Testis (tissue), 3 donors: ENCODE results near the gene MSRB3. TPM values are rescaled to one million over a fixed set of nuclear protein-coding genes. Genes with fewer than 3 reads are reported as not detected.

ENCODE experiments used
- DNase-seq: peaks from one replicate; pipeline ENCODE4 v3.0.0-alpha.2; 2019
- H3K27ac ChIP-seq, 2 donors: fragments of 200-600 bp; sonication (generic); one replicate each; pipeline ENCODE4 v1.5.1; 2019
- H3K27me3 ChIP-seq: fragments of 200-600 bp; sonication (generic); one replicate; pipeline ENCODE4 v1.5.1; 2019
- H3K36me3 ChIP-seq: fragments of 200-600 bp; sonication (generic); one replicate; pipeline ENCODE4 v1.5.1; 2017; ENCODE audit warnings: low read depth; ENCODE audit errors: missing control alignments
- H3K4me1 ChIP-seq: fragments of 200-600 bp; sonication (generic); one replicate; pipeline ENCODE4 v1.5.1; 2019
- H3K4me3 ChIP-seq, 2 donors: fragments of 200-600 bp; sonication (generic); one replicate each; pipeline ENCODE4 v1.5.1; 2017 to 2019
- H3K9me3 ChIP-seq: fragments of 200-600 bp; sonication (generic); one replicate; pipeline ENCODE4 v1.5.1; 2017
- POLR2A ChIP-seq: fragments of 450-650 bp; IDR thresholded peaks from one replicate; pipeline ENCODE4 v1.6.1; 2017; ENCODE audit warnings: antibody characterized with exemption, mild to moderate bottlenecking, moderate library complexity
- WGBS, 2 donors: methylation state at CpG; one replicate each; pipeline ENCODE4 v1.1.5; 2018; 5-methylcytosine and 5-hydroxymethylcytosine counted together
- intact Hi-C: fragments of 100-400 bp; cut with DNase I; formaldehyde crosslinking; loops from one replicate; pipeline ENCODE4 v1.15.1; 2023; ENCODE audit warnings: low total_unique reads
- polyA plus RNA-seq: library from polyadenylated mRNA; stranded (reverse); fragments of 350-450 nt; fragmentation: Illumina TruSeq; extraction: RNeasy Lipid Tissue Mini Kit (QIAGEN cat#74804); gene quantifications from one replicate; pipeline ENCODE4 v1.2.3, GENCODE V29; 2014; ENCODE audit warnings: low read depth, low replicate concordance; ENCODE audit not compliant: insufficient read depth
- total RNA-seq, 2 donors: library from RNA; depleted of rRNA; stranded (reverse); fragments of >200 nt; gene quantifications; one replicate each; pipeline ENCODE4 v1.2.3, GENCODE V29; 2016
- TF ChIP-seq, protein P1 (sequence below), 3 experiments: fragments of 450-650 bp in 2 of 3; fragments of 200-600 bp in 1 of 3; sonication (generic) in 1 of 3; IDR thresholded peaks; one replicate each; pipeline ENCODE4 v1.5.1; 2016 to 2019; ENCODE audit warnings: antibody characterized with exemption in 3 of 3, mild to moderate bottlenecking in 2 of 3, moderate library complexity in 1 of 3

Gene MSRB3
- total and polyA plus RNA-seq, 3 donors from 2014 or later: 15.1 to 20.0 (median 17.2) TPM

DNA sequence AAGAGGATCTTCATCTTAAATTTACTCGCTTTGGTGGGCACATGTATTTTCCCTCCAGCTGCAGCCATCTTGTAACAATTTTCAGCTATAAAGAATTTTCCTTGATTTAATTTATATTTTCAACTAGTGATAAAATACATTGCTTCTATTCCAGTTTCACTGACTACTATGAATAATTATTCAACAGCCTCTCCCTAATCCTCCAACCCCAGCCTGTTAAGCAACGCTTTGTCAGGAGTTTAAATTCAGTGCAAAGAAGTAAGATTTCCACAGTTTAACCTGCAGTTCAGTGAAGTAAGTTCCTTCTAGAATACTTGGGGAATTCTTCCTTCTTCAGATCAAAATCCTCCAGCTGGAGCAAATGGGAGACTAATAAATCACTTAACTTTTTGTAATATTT, 180.2 kb downstream of the MSRB3 start:
- intact Hi-C loops: no loop called here
- H3K27ac ChIP-seq: no peak overlapping the region
- H3K9me3 ChIP-seq: no peaks in the 10 kb centered on the region
- 90 to 94% methylated on average over 2 of the region's 2 CpGs for WGBS, 2 donors
- no peak for TF ChIP-seq POLR2A
- TF ChIP-seq, protein P1, sequence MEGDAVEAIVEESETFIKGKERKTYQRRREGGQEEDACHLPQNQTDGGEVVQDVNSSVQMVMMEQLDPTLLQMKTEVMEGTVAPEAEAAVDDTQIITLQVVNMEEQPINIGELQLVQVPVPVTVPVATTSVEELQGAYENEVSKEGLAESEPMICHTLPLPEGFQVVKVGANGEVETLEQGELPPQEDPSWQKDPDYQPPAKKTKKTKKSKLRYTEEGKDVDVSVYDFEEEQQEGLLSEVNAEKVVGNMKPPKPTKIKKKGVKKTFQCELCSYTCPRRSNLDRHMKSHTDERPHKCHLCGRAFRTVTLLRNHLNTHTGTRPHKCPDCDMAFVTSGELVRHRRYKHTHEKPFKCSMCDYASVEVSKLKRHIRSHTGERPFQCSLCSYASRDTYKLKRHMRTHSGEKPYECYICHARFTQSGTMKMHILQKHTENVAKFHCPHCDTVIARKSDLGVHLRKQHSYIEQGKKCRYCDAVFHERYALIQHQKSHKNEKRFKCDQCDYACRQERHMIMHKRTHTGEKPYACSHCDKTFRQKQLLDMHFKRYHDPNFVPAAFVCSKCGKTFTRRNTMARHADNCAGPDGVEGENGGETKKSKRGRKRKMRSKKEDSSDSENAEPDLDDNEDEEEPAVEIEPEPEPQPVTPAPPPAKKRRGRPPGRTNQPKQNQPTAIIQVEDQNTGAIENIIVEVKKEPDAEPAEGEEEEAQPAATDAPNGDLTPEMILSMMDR (IDR thresholded peaks at IDR 0.05): no peak
- DNase-seq: no peak
- no peak overlapping the region for H3K4me3 ChIP-seq
- H3K36me3 ChIP-seq: no peaks in the 10 kb centered on the region
- no peaks in the 10 kb centered on the region for H3K4me1 ChIP-seq
- no peaks in the 10 kb centered on the region for H3K27me3 ChIP-seq

DNA sequence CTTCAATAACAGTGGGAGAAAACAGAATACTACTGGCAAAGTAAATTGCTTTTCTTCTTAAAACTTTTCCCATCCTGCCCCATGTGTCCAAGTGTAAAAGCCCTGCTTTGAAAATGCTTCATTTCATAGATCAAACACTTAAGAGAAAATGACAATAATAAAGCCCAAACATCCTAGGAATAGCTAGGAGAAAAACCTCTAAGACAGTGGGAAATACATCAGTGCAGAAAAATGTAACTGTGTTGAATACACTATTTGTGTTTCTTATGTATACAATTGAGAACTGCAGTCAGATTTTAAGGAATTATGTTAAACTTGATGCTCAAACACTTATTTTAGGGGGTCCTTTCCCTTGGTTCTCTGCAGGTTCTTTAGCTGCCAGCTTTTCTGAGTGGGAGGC, 181.1 kb downstream of the MSRB3 start:
- H3K9me3 ChIP-seq: no peaks in the 10 kb centered on the region
- H3K27ac ChIP-seq: no peak overlapping the region
- no peak for DNase-seq
- H3K27me3 ChIP-seq: no peaks in the 10 kb centered on the region
- H3K36me3 ChIP-seq: no peaks in the 10 kb centered on the region
- TF ChIP-seq POLR2A: no peak
- intact Hi-C loops: no loop called here
- no peaks in the 10 kb centered on the region for H3K4me1 ChIP-seq
- H3K4me3 ChIP-seq: no peak overlapping the region

DNA sequence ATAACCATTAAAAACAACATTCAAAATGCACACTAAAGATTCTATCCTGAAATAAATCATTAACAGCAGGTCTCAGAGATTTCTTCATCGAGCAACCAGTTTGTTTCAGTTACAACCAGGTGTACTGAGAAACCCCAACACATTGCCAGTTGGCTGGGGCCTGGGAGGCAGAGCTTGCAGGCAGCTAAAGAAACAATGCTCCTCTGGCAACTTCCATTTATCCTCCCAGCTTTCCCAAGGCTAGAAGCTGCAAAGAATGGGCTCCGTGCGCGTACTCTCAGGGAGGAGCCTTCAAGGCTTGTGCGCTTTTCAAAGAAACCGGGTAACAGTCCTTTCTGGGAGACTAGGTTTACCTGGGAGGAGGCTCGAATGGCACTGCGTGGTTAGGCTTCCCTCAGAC, 181.6 kb downstream of the MSRB3 start:
- Histone ChIP-seq H3K9me3 (no peaks in the 10 kb centered on the region), H3K36me3 (no peaks in the 10 kb centered on the region), H3K4me3 (no peak overlapping the region), H3K27me3 (no peaks in the 10 kb centered on the region), H3K27ac (no peak overlapping the region), H3K4me1 (no peaks in the 10 kb centered on the region)
- intact Hi-C loops: no loop called here
- no peak for DNase-seq
- TF ChIP-seq, protein P1 (IDR thresholded peaks at IDR 0.05): no peak
- no peak for TF ChIP-seq POLR2A
- 81 to 92% methylated on average over 5 to 8 of the region's 8 CpGs for WGBS, 2 donors

DNA sequence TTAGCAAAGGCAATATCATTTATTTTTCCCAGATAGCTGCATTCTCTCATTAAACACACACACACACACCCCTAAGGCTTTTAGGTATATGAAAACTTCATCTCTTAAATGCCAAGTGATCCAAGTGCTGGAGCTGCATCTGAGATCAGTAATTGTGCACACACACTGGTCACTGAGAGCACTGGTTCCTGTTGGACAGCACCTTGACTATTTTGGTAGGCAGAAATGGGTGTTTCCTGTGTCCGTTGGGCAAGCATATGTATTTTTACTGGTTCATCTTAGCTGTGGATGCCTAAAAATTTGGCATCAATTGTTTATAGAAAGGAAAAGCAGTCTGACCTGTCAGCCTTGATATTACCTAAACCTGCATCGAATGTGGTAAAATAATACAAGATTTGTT, 182.5 kb downstream of the MSRB3 start:
- intact Hi-C loops: no loop called here
- H3K27me3 ChIP-seq: no peaks in the 10 kb centered on the region
- no peaks in the 10 kb centered on the region for H3K36me3 ChIP-seq
- TF ChIP-seq POLR2A: no peak
- no peak for DNase-seq
- H3K4me3 ChIP-seq: no peak overlapping the region
- H3K9me3 ChIP-seq: no peaks in the 10 kb centered on the region
- 91 to 94% methylated on average over 2 of the region's 2 CpGs for WGBS, 2 donors
- no peak overlapping the region for H3K27ac ChIP-seq
- H3K4me1 ChIP-seq: no peaks in the 10 kb centered on the region

DNA sequence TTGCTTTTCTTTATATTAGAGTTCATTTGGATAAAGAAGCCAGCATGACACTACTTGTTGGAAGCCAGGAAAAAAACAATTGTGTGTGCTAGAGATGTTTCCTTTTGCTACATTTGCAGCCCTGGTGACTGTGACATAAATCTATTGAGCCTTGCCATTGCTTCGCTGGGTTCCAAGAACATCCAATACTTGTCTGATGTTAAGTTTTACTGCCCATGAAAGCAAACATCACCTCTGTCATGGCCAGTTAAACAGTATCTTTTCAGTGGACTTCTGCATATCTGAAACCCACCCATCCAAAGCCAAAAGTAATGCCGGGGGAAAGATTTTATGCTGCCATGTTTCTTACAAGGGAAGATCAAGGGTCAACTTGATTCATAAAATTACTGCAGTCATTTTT, 184.0 kb downstream of the MSRB3 start:
- WGBS, 2 donors: 90 to 94% methylated on average over 2 of the region's 2 CpGs
- no peak for DNase-seq
- no peak overlapping the region for H3K4me3 ChIP-seq
- no peaks in the 10 kb centered on the region for H3K36me3 ChIP-seq
- H3K27ac ChIP-seq: no peak overlapping the region
- no peaks in the 10 kb centered on the region for H3K9me3 ChIP-seq
- no peaks in the 10 kb centered on the region for H3K4me1 ChIP-seq
- no peaks in the 10 kb centered on the region for H3K27me3 ChIP-seq
- TF ChIP-seq, protein P1 (IDR thresholded peaks at IDR 0.05): no peak
- TF ChIP-seq POLR2A: no peak
- intact Hi-C loops: no loop called here

DNA sequence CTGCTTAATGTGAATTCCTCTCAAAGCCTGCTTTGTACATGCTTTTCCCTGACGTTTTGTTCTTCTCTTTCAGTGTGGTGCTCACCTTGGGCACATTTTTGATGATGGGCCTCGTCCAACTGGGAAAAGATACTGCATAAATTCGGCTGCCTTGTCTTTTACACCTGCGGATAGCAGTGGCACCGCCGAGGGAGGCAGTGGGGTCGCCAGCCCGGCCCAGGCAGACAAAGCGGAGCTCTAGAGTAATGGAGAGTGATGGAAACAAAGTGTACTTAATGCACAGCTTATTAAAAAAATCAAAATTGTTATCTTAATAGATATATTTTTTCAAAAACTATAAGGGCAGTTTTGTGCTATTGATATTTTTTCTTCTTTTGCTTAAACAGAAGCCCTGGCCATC, 184.6 kb downstream of the MSRB3 start:
- Histone ChIP-seq H3K9me3 (no peaks in the 10 kb centered on the region), H3K36me3 (no peaks in the 10 kb centered on the region), H3K4me3 (no peak overlapping the region), H3K27me3 (no peaks in the 10 kb centered on the region), H3K27ac (no peak overlapping the region), H3K4me1 (no peaks in the 10 kb centered on the region)
- no peak for DNase-seq
- intact Hi-C loops: no loop called here
- 88 to 89% methylated on average over 9 of the region's 9 CpGs for WGBS, 2 donors
- TF ChIP-seq, protein P1 (IDR thresholded peaks at IDR 0.05): no peak
- TF ChIP-seq POLR2A: no peak
